AG04449 (cell line): Measurements from ENCODE around the gene LRRC19.

ENCODE experiments used
- CTCF ChIA-PET: fragments of 350-600 bp; formaldehyde crosslinking; extraction: SDS; loops from one replicate; lab custom pipeline; 2021; ENCODE audit warnings: antibody characterized with exemption; lab: Yijun Ruan, JAX
- POLR2A ChIA-PET: fragments of 400-600, 350-600 bp; formaldehyde crosslinking; extraction: SDS; loops from one replicate; lab custom pipeline; 2020; ENCODE audit warnings: antibody characterized with exemption, inconsistent platforms; lab: Yijun Ruan, JAX
- DNase-seq: peaks from one replicate; pipeline ENCODE4 v3.0.0-alpha.2; 2010; ENCODE audit warnings: low read depth, low spot score
- H3K4me3 ChIP-seq: 2 replicates; pipeline ENCODE4 v1.5.1; 2011; ENCODE audit warnings: low read depth, mild to moderate bottlenecking, control low read depth, low read length
- CTCF ChIP-seq: IDR thresholded peaks from one replicate; pipeline ENCODE4 v1.5.1; 2011; ENCODE audit warnings: mild to moderate bottlenecking, moderate library complexity, low read length, control low read depth, inconsistent platforms; ENCODE audit not compliant: insufficient read depth; ENCODE audit errors: missing control alignments

Gene LRRC19

GRCh38 chr9:26945591-26945990, 59.9 kb downstream of the LRRC19 start:
- ChIA-PET POLR2A (no interaction called here), CTCF (no interaction called here)
- DNase-seq = no peak
- TF ChIP-seq CTCF = no peak
- peak overlapping the region; percentile 94 for H3K4me3 ChIP-seq
